T47D (cell line): ENCODE measurements around the gene LRMDA.

Source experiments
- DNase-seq, 2 experiments: peaks; one replicate each; pipeline versions ENCODE4 v3.0.0 to v3.0.0-alpha.2; 2011 to 2012; ENCODE audit warnings: low read depth in 1 of 2, low spot score in 1 of 2
- JUND ChIP-seq: IDR thresholded peaks from 2 replicates; pipeline ENCODE4 v1.6.1; 2012; ENCODE audit warnings: low read depth
- in situ Hi-C: cut with HindIII; loops from 2 replicates; pipeline ENCODE4 v1.10.0; 2016; ENCODE audit warnings: low sequenced_read_pairs, low pct_unique_long_range_greater_than_20kb

The LRMDA gene

GRCh38 chr10:75836064-75836463 is 404.6 kb downstream of the LRMDA start:
- no peak for DNase-seq
- TF ChIP-seq JUND, result no peak
- in situ Hi-C loops, result no loop called here

- TF ChIP-seq JUND, result no peak
- DNase-seq, result no peak
- in situ Hi-C loops, result no loop called here
Observed at GRCh38 chr10:75838486-75838885, 407.1 kb downstream of the LRMDA start.

GRCh38 chr10:75839020-75839419 is 407.6 kb downstream of the LRMDA start:
- DNase-seq, result no peak
- no peak for TF ChIP-seq JUND
- in situ Hi-C loops, result no loop called here

DNA sequence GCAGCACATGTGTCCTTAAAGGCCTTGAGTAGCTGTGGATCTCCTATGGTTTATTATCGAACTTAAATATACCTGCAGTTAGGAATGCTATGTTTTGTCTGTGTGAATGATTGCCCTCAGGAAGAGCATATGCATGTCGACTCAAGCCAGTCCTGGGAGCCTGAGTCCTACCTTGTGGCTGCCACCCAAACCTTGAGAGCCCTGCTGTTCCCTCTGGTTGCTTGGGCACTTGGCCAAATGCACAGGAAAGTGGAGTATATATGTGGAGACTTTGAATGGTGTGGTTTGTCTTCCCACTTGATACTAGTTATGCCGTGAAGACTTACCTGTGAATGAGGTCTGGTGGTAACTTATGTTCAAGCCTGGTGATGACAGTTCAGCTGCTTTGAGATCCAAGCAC is 409.8 kb downstream of the LRMDA start:
- no peak for TF ChIP-seq JUND
- in situ Hi-C loops, result no loop called here
- no peak for DNase-seq

GRCh38 chr10:75845176-75845947 is 413.9 kb downstream of the LRMDA start:
- no peak for TF ChIP-seq JUND
- DNase-seq, result no peak
- in situ Hi-C loops, result no loop called here

DNA sequence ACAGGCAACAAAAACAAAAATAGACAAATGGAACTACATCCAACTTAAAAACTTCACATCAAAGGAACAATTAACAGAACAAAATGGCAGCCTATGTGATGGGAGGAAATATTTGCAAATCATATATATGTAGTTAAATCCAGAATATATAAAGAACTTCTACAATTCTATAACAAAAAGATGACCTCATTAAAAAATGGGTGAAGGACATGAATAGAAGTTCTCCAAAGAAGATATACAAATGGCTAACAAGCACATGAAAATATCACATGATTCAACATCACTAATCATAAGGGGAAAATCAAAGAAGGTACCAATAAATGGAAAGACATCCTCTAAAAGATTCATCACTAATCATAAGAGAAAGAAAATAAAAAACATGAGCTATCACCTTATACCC is 416.1 kb downstream of the LRMDA start:
- in situ Hi-C loops, result no loop called here
- no peak for DNase-seq
- no peak for TF ChIP-seq JUND

DNA sequence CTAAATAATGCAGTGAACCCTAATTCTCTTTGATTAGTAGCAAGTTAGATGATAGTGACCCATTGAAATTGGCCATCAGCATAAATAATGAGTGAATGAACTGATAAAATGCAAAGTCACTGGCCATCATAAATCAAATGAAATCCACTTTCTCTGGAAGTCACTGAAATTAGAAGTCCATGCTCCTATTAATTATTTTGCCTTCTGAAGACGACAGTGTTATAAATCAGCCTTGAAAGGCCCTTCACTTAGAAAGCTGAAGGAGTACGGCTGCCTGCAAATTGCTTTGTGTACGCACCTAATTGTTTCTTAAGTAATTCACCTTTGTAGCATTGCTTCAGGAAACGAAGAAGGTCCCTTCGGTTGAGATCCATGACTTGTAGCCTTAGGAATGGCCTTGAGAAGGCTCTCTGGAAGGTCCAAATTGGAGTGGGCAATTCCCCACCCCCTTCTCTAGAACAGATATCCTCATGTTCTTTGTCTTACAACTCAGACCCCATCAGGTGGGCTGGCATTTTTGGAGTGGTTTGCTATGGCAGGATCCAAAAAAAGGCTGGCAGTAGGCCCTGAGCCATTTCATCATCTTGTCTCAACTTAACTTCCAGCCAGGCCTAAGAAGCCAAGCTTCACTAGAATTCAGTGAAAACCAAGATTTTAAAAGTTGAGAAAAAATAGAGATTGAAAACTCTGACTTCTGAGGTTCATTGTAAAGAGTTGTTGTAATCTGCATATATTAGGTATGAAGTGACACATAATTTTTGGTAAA is 420.3 kb downstream of the LRMDA start:
- TF ChIP-seq JUND, result no peak
- in situ Hi-C loops, result no loop called here
- no peak for DNase-seq

GRCh38 chr10:75852851-75853484 is 421.5 kb downstream of the LRMDA start:
- DNase-seq, result peak in 1 of 2 experiments; percentile 10
- in situ Hi-C loops, result no loop called here
- no peak for TF ChIP-seq JUND

DNA sequence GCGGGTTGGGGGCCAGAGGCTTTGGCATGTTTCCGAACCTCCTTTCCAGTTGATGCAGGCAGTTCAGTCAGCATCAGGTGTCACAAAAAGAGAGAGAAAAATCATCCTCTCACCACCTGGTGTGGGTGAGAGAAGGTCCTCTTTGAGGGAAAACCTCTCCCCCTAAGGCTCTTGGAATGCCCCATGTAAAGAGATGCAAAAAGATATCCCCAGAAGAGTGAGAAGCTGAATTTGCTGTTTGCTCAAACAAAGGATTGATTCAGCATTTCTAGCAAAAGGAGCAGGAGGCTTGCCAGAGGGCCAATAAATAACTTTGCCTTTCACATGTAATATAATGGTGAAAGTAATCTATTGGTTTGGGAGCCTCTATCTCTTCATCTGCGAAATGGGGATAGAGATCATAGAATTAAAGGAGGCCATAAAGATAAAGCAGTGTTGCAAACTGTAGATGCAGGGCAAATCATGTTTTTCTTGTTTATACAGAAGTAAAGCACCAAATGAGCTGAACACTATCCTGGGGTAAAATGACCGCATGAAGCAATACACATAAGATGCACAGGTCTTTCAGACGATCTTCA is 425.9 kb downstream of the LRMDA start:
- in situ Hi-C loops, result no loop called here
- DNase-seq, result no peak
- TF ChIP-seq JUND, result no peak

DNA sequence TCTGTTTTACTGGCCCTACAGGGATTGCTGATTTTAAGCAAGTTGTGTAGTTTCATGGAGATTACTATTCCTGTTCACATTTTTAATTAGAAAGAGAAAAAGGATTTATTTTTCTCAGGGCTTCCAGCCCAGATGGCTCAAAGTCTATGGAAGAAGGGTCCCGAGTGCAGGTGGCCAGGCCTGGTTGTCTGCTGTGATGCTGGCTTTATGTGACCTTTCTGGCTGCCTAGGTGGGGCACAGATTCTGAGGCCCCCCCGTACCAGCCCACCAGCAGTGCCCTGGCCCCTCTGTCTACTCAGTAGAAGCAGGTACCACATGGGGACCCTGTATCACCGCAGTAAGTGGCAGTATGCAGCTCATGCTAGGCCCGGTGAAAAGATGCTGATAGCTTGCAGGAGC is 426.5 kb downstream of the LRMDA start:
- TF ChIP-seq JUND, result no peak
- no peak for DNase-seq
- in situ Hi-C loops, result no loop called here

DNA sequence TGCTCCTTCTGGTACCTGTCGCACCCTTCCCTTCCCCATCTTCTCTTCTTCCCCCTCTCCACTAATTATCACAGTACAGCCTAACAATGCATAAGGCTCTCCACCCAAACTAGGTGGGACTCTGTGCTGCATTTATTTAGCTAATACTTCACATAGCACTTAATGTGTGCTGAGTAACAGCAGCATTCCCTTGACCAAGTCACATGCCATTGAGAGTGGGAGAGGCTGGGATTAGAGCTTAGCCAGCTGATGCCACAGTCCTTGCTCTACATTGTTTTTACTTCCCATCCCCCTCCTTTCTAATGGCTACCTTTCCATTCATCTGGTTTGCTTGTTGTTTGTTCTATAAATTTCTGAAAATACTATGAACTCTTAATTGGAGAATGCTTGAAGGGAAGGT is 426.9 kb downstream of the LRMDA start:
- in situ Hi-C loops, result no loop called here
- no peak for TF ChIP-seq JUND
- no peak for DNase-seq

DNA sequence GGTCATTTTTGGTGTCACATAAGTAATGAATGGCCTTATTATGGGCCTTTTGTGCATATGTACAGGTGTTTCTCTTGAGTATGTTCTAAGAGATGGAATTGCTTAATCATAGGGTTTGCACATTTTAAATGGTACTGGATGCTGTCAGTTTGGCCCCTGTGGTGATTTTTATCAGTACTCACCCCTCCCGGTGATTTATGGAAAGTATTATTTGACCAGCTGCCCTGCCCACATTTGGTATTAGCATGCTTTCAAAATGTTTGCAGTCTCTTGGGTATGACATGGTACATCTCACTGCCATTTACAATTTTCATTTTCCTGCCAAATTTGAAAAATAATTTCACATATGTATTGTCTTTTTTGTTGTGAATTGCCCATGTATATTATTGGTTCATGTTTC is 427.7 kb downstream of the LRMDA start:
- in situ Hi-C loops, result no loop called here
- no peak for TF ChIP-seq JUND
- no peak for DNase-seq

DNA sequence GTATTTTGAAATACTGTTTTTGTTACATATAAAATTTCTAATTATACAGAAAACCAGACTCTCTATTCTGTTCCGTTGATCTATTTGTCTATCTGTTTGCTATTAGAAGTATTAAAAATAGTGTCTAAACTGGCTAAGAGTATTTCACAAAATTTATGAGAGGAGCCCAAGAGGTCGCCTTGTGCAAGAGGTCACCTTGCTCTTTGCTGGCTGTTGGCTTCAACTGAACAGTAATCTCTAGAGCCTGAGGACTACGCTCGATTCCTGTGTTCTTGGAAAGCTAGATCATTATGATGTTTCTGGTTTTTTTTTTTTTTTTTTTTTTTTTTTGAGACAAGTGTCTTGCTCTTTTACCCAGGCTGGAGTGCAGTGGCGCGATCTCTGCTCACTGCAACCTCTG is 428.6 kb downstream of the LRMDA start:
- DNase-seq, result no peak
- TF ChIP-seq JUND, result no peak
- in situ Hi-C loops, result no loop called here
